IPS-18c (cell line): ENCODE data around the gene FOXRED2.
"Not testable (repeated sequence)": the region's sequence is repeated elsewhere in the genome, so short reads cannot be mapped to it uniquely, and the experiment has no call there.

Source experiments
- H3K4me3 ChIP-seq: 2 replicates; pipeline ENCODE4 v1.7.0; 2013; ENCODE audit warnings: low read depth, mild to moderate bottlenecking, low read length, moderate library complexity; ENCODE audit not compliant: insufficient read depth
- H3K9me3 ChIP-seq: one replicate; pipeline ENCODE4 v1.6.1; 2013; ENCODE audit warnings: mild to moderate bottlenecking, low read length, moderate library complexity; ENCODE audit not compliant: control insufficient read depth, insufficient read depth

Gene FOXRED2

DNA sequence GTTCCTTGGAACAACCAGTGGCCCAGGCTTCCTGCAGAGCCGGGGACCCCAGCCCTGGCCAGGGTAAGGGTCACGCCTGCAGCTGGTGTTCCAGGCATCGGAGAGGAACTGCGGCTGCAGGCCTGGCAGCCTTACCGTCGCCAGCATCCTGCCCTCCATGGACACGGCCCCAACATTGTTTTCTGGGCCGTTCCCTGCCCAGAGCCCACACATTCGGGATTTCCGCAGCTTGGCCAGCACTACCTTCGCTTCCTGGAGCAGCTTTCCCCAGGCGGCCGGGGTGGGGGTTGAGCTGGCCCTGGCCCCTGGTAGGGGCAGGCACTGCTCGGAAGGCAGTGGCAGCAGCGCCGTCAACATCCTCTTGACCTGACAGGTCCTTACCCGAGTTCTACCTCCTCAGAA lies 43.1 kb downstream of the FOXRED2 start:
- no peak overlapping the region for H3K4me3 ChIP-seq
- peaks cover 2% of the 10 kb centered on the region for H3K9me3 ChIP-seq

DNA sequence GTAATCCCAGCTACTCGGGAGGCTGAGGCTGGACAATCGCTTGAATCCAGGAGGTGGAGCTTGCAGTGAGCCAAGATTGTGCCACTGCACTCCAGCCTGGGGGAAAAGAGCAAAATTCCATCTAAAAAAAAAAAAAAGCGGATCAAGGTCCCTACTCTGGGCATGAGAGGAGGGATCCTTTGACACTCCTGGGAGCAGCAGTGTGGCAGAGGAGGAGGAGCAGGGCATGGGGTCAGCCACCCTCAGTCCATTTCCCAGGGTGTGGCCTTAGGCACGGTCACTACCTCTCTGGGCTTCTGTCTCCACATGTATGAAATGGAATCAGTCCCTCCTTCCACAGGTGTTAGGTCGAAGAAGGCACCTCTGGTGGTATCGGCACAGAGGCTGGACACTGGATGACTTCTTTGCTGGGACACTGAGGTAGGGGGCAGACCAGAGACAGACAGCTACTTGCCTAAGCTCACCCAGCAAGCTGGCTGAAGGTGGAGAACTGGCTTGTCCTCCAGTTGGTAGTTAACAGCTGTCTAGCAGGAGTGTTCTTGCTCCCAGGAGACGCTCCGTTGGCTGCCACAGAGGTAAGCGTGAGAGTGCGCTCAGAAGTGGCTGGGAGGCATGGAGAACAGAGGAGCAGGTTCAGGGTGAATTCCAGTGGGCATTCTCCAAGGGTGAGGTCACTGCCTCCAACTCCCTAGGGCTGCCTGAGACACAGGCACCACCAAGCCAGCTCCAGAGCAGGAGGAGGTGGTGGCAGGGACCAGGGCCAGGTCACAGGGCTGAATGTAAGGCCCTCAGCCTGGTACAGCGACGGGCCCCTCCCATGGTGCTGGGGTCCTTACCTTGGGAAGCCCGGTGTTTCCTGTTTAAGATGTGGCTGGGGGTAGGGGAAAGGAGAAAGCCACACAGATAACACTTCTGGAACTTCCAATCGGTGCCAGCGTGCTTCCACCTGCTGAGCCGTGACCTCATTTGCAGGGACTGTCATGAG lies 44.9 kb downstream of the FOXRED2 start:
- H3K4me3 ChIP-seq, result no peak overlapping the region

DNA sequence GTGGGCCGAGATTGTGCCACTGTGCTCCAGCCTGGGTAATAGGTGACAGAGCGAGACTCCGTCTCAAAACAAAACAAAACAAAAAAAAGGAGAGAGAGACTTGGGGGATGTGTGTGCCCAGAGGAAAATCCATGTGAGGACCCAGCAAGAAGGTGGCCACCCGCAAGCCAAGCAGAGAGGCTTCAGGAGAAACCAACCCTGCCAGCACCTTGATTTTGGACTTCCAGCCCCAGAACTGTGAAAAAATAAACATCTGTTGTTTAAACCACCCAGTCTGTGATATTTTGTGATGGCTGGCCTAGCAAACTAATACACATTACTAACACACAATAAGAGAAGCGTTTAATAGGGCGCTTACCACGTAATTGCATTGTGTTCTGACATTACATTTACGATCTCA lies 46.6 kb downstream of the FOXRED2 start:
- H3K9me3 ChIP-seq, result peaks cover 2% of the 10 kb centered on the region
- H3K4me3 ChIP-seq, result no peak overlapping the region

More for the DNA sequence above, 44.9 kb downstream of the FOXRED2 start:
- H3K9me3 ChIP-seq, result peaks cover 2% of the 10 kb centered on the region

DNA sequence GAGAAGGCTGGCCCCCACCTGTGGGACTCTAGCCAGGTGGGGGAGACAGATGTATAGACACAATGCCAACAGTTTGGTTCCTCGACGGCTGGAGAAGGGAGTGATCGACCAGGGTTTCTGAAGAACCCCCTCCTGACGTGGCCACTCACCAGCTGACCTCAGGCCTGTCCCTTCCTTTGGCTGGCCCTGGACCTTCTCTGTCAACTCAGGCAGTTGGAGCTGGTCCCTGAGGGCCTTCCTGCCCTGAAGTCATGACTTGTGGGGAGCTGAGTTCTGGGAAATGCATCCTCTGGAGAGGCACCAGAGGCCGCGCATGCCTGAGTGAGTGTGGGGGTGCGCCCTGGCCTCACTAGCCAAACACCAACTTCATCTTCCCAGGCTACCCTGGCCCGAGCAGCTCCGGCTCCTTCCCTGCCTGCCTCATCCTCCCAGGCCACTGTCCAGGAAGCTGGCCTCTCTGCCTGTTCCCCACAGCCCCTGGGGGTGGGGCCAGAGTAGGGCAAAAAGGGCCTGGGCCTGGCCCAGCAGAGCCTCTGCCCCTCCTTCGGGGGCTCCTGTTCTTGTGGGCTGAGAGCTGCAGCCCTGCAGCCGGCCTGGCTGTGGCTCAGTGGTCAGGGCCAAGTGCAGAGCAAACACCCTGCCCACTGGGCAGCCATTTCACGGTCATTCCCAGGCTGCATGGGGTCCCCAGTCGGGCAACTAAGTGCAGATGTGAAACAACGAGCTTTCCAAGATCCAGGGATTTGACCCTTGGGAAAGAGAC lies 49.0 kb downstream of the FOXRED2 start:
- no peak overlapping the region for H3K4me3 ChIP-seq
- H3K9me3 ChIP-seq, result peaks cover 2% of the 10 kb centered on the region

DNA sequence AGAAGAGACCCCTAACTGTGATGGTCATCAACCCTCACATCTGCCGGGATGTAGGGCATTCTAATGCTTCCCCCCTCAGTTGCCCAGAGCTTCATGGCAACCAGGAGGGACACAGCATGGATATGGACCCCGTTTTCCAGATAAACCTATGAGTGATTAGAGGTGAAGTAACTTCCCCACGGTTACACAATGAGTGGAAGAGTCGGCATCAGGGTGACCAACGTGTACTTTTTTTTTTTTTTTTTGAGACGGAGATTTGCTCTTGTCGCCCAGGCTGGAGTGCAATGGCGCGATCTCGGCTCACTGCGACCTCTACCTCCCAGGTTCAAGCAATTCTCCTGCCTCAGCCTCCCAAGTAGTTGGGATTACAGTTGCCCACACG lies 50.4 kb downstream of the FOXRED2 start:
- no peaks in the 10 kb centered on the region for H3K9me3 ChIP-seq
- no peak overlapping the region for H3K4me3 ChIP-seq

DNA sequence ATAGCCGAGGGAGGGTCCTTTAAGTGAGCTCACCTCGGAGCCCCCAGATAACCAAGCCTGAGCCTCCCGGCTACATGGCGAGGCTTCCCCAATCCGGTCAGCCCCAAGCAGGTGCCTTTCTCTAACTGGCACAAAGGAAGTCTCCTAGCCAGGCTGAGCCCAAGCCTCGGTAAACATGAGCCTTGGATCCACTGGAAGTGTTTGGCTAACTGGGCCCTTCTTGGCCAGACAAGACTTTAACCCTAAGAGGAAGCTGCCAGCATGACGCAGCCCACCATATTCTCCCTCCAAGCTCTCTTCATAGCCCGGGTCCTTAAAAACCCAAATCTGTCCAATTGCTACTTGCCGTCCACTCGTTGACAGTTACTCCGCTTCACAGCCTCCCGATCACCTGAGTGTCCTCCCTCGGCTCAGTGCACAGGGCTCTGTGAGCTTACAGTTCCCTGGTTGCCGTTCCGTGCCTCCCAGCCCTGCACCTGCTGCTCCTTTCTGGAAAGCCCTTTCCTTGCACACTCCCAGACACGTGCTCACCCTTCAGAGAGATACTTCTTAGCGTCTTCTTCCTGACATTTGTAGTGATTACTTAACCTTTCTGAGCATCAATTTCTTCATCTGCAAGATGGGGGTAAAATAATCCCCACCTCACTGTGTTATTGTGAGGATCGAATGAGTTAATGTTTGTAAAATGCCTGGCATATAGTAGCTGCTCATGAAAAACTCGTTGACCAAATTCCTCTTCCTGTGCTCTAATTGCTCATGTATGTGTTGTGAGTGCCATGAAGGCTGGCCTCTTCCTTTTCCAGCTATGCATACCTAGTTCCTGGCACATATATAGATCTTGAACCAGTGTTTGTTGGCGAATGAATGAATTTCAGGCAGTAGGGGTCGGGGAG lies 51.0 kb downstream of the FOXRED2 start:
- no peaks in the 10 kb centered on the region for H3K9me3 ChIP-seq
- H3K4me3 ChIP-seq, result peak overlapping the region; percentile 54; the same call in 1 of the 2 replicates

DNA sequence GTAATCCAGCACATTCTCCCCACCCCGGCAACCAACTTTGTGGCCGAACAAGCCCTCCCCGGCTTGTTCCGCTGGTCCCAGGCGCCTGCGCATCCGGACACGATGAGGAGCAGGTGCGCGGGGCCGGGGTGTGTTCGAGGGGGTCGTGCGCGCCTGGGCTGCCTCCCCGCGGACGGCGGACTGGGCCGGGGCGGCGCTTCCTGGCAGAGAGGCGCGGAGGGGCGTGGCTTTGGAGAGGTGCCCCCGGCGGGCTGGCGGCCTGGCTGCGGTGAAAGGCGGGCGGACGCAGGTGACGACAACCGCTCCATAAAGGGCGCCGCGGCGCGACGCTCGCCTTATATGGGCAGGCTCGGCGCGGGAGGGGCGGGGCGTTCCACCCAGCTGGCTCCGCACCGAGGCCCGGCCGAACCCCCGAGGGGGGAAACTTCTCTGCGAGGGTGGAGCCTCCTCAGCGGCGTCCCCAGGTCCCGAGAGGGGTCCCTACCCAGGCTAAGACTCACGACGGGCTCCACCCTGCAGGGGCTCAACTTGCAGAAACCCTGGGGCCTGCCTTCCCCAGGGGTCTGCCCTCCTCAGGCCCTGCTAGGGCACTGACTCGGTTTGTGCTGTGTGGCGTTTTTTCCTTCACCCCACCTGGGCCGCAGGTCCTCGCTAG lies 51.8 kb downstream of the FOXRED2 start:
- peak overlapping the region; percentile 54 for H3K4me3 ChIP-seq
- H3K9me3 ChIP-seq, result no peaks in the 10 kb centered on the region

DNA sequence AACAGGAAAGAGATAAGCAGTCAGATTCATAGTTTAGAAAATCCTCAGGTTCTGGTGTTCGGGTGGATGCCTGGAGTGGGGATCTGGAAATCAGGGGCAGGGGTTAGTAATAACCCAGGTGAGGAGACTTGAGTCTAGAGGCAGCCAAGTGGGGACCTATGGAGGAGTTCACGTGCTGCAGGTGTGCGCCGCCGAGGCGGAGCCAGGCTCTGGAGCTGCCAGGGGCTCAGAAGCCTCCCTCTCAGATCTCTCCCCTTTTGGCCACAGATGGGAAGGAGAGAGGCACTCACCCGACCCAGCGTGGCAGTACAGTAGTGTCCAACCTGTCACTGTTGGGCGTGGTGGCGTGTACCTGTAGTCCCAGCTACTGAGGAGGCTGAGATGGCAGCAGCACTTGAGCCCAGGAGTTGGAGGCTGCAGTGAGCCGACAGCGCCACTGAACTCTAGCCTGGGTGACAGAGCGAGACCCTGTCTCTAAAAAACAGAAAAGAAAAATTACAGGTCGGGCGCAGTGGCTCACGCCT lies 52.9 kb downstream of the FOXRED2 start:
- Histone ChIP-seq H3K9me3 (no peaks in the 10 kb centered on the region), H3K4me3 (no peak overlapping the region)

DNA sequence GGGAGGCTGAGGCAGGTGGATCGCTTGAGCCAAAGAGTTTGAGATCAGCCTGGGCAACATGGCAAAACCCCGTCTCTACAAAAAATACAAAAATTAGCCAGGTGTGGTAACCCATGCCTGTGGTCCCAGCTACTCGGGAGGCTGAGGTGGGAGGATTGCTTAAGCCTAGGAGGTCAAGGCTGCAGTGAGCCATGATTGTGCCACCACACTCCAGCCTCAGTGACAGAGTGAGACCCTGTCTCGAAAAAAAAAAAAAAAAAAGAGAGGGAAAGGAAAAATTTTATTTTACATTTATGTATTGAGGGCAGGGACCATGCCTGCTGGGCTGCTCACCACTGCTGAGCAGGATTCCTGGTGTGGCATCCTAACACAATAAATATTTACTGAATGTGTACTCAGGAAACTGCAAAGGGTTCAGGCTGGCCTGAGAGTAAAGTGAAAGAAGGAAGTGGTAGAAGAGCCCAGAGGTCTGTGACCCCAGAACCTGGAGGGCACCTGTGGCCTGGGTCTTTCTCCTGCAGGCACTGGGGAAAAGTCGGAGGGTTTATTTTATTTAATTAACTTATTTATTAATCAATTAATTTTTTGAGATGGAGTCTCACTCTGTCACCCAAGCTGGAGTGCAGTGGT lies 53.7 kb downstream of the FOXRED2 start:
- H3K9me3 ChIP-seq, H3K4me3 ChIP-seq: not testable (repeated sequence)

DNA sequence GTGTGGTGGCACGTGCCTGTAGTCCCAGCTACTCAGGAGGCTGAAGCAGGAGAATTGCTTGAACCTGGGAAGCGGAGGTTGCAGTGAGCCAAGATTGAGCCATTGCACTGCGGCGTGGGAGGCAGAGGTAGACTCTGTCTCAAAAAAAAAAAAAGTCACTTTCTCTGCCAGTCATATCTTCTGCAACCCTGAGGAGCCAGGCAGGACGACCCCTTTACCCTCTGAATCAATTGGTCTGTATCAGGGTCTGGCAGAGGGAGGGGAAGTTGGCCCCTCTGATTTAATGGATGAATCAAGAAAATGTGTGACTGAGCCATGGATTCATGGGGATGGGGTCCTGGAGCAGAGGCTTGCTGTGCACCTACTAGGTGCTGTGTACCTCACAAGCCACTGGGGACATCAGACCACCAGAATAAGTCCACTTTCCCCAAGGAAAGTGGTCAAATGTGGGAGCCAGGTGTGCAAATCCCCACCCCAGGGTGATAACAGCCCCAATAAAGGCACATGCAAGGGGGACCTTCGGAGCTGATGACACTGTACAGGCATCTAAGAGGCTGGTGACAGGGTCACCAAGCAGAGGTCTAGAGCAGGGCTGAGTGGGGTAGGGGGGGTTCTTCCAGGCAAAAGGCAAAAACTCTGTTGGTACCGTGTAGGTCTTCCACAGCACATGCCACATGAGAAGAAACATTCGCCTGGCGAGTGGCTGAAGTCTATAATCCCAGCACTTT lies 54.4 kb downstream of the FOXRED2 start:
- no peaks in the 10 kb centered on the region for H3K9me3 ChIP-seq
- no peak overlapping the region for H3K4me3 ChIP-seq

DNA sequence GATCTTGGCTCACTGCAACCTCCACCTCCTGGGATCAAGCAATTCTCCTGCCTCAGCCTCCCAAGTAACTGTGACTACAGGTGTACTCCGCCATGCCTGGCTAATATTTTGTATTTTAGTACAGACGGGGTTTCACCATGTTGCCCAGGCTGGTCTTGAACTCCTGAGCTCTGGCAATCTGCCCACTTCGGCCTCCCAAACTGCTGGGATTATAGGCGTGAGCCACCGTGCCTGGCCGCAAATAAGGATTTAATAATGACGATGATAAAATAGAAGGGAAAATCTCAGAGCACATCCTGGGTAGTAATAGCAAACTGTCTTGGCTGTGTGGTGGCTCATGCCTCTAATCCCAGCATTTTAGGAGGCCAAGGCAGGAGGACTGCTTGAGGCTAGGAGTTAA lies 55.9 kb downstream of the FOXRED2 start:
- H3K4me3 ChIP-seq, H3K9me3 ChIP-seq: not testable (repeated sequence)

DNA sequence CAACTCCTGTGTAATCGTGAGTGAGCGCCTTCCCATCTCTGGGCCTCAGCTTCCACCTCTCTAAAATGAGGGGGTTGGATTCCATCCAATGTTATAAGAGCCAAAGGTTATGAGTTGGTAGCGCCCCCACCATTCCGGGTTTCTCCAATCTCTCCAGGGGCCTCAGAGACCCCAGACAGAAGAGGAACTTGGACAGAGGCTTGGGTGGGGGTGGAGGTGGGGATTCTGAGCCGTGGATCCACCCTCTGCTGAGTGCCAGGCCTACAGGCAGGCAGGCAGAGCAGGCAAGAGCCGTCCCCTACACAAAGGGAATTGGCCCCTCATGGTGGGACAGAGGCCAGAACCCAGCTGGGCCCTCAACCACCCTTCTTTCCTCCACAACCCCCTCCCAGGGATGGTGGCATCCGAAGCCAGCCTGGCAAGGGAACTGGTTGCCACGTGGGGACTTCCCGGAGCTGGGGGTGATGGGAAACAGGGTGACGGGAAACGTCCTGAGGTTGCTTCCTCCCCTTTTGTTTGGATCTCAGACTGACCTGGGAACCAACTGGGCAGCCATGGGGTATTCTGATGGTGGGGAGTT lies 57.2 kb downstream of the FOXRED2 start:
- H3K9me3 ChIP-seq, result no peaks in the 10 kb centered on the region
- no peak overlapping the region for H3K4me3 ChIP-seq

DNA sequence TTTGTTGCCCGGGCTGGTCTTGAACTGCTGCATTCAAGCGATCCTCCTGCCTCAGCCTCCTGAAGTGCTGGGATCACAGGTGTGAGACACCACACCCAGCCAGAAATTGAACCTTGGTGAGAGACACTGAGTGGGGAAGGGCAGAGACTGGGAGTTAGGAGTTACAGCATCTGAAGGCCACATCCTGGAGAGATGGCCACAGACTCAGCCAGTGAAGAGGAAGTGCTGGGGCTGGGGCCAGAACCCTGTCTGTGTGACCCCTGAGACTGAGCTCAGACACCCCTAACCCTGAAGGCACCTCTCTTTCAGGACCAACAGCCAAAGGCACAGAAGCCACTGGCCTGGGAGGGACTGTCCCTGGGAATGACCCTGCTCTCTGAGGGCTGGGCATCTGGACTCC lies 59.2 kb downstream of the FOXRED2 start:
- Histone ChIP-seq H3K9me3 (no peaks in the 10 kb centered on the region), H3K4me3 (no peak overlapping the region)

DNA sequence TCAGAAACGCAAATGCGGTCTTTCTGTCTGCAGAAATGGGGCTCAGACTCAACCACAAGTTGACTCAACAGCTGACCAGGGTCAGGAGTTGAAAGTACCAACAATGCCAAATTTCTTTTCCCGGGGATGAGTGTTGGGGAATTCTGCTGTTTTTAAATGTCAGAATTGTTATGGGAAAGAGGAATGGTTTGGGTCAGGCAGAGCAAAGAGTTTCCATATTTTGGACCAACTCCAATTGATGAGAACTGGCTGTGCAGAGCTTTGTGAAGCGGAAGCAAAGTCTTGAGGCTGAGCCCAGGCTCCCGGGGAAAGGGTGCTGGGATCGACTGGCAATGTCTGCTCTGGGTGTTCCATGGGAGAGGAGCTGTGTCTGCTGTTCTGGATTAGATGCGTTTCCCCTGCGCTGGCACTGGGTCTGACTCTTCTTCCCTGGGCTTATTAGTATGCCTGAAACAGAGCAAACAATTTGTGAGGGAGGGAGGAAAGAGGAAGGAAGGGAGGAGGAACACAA lies 61.6 kb downstream of the FOXRED2 start:
- no peaks in the 10 kb centered on the region for H3K9me3 ChIP-seq
- no peak overlapping the region for H3K4me3 ChIP-seq

DNA sequence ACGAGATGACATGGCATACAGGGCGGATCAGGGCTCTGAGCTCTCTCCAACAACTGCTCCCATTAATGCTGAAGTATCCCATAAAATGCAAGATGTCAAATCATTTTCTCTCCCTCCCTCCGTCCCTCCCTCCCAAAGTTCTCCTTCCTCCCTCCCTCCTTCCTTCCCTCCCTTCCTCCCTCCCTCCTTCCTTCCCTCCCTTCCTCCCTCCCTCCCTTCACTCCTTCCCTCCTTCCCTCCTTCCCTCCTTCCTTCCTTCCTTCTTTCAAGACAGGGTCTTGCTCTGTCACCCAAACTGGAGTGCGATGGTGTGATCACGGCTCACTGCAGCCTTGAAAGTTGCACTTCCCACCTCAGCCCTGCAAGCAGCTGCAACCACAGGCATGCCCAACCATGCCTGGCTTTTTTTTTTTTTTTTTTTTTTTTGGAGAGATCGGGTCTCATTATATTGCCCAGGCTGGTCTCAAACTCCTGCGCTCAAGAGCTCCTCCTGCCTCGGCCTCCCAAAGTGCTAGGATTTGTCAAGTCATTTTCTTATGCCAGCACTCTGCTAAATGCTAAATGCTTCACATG lies 63.6 kb downstream of the FOXRED2 start:
- H3K9me3 ChIP-seq, result no peaks in the 10 kb centered on the region
- no peak overlapping the region for H3K4me3 ChIP-seq
